ENCODE results near the gene ADPRH. TPM values are rescaled to one million over a fixed set of nuclear protein-coding genes. Genes with fewer than 3 reads are reported as not detected.

The ADPRH gene
- total RNA-seq, 1 experiment from 2014 or later, result 4.7 TPM

DNA sequence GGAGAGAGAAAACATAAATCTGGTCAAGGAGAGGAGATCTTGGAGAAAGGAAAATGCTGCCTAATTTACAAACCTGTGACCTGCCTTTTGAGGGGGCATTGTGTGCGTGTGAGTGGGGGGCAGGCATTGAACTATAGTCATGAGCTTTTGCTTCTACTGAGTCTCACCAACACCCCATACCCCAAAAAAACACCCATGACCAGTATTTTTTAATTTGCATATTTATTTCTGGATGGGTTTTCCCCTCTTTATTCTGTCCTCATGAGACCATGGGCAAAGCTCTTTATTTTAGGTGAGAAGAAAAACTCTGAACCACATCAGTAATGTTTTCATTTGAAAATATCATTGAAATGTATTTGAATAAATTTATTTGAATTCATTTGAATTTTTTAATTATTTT is 40.5 kb upstream of the ADPRH start:
- Histone ChIP-seq H2AFZ (ENCODE audit: low read length) (no peak overlapping the region), H3K27ac (ENCODE audit: low read length) (no peak overlapping the region), H3K4me2 (ENCODE audit: low read length) (no peak overlapping the region), H3K9ac (ENCODE audit: low read length) (no peak overlapping the region), H3K79me2 (ENCODE audit: low read length) (no peaks in the 10 kb centered on the region), H3F3A (ENCODE audit: low read length, unreplicated experiment) (no peaks in the 10 kb centered on the region), H3K27me3 (ENCODE audit: low read length) (no peaks in the 10 kb centered on the region), H3K36me3 (ENCODE audit: low read depth, low read length) (no peaks in the 10 kb centered on the region), H4K20me1 (ENCODE audit: low read length) (no peaks in the 10 kb centered on the region), H3K9me2 (replicated peaks; ENCODE audit: low read length) (no peaks in the 10 kb centered on the region), H3K4me1 (ENCODE audit: insufficient read depth, low read length) (no peaks in the 10 kb centered on the region), H3K9me3 (ENCODE audit: low read length) (no peaks in the 10 kb centered on the region), H3K4me3 (ENCODE audit: low read length) (no peak overlapping the region)
- CTCF ChIA-PET, result no interaction called here
- DNase-seq (no peak), ATAC-seq (no peak)
- intact Hi-C loops (cut with micrococcal nuclease), result no loop called here
- BruUV-seq (replicated peaks), result no TSS peak
- TF ChIP-seq EZH2 (IDR thresholded peaks at IDR 0.05; ENCODE audit: low read length, unreplicated experiment) (no peak), EZH2phosphoT487 (IDR thresholded peaks at IDR 0.05; ENCODE audit: borderline replicate concordance, low read length) (no peak)
- TF ChIP-seq, protein P1, sequence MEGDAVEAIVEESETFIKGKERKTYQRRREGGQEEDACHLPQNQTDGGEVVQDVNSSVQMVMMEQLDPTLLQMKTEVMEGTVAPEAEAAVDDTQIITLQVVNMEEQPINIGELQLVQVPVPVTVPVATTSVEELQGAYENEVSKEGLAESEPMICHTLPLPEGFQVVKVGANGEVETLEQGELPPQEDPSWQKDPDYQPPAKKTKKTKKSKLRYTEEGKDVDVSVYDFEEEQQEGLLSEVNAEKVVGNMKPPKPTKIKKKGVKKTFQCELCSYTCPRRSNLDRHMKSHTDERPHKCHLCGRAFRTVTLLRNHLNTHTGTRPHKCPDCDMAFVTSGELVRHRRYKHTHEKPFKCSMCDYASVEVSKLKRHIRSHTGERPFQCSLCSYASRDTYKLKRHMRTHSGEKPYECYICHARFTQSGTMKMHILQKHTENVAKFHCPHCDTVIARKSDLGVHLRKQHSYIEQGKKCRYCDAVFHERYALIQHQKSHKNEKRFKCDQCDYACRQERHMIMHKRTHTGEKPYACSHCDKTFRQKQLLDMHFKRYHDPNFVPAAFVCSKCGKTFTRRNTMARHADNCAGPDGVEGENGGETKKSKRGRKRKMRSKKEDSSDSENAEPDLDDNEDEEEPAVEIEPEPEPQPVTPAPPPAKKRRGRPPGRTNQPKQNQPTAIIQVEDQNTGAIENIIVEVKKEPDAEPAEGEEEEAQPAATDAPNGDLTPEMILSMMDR (conservative IDR thresholded peaks at IDR 0.05; ENCODE audit: low read depth, low read length), result no peak
- POLR2A ChIA-PET (ENCODE audit: unreplicated experiment), result no interaction called here

DNA sequence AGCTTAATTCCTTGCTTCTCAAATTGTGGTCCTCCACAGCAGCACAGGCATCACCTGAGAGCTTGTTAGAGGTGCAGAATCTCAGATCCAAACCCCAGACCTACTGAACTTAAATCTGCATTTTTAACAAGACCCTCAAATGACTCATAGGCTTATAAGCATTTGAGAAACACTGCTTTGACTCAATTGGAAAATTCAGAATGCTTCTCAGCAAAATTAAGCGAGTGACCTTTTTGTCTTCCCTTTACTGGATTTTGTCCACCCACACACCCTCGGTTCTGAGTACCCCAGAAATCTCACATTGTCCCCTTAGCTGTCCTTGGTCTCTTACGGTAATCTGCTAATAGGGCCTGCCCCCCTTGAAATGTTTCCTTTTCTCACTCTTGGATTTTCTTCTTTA is 37.7 kb upstream of the ADPRH start:
- H3K4me2 ChIP-seq (ENCODE audit: low read length), result no peak overlapping the region
- intact Hi-C loops (cut with micrococcal nuclease), result no loop called here
- no peak overlapping the region for H3K4me3 ChIP-seq (ENCODE audit: low read length)
- no peak overlapping the region for H2AFZ ChIP-seq (ENCODE audit: low read length)
- CTCF ChIA-PET, result no interaction called here
- H3K27ac ChIP-seq (ENCODE audit: low read length), result no peak overlapping the region
- H3K9ac ChIP-seq (ENCODE audit: low read length), result no peak overlapping the region
- no peaks in the 10 kb centered on the region for H3K9me3 ChIP-seq (ENCODE audit: low read length)
- no peaks in the 10 kb centered on the region for H3F3A ChIP-seq (ENCODE audit: low read length, unreplicated experiment)
- H3K9me2 ChIP-seq (replicated peaks; ENCODE audit: low read length), result no peaks in the 10 kb centered on the region
- H4K20me1 ChIP-seq (ENCODE audit: low read length), result no peaks in the 10 kb centered on the region
- H3K27me3 ChIP-seq (ENCODE audit: low read length), result no peaks in the 10 kb centered on the region
- BruUV-seq (replicated peaks), result no TSS peak
- no peaks in the 10 kb centered on the region for H3K4me1 ChIP-seq (ENCODE audit: insufficient read depth, low read length)
- ATAC-seq, result no peak
- TF ChIP-seq, protein P1 (conservative IDR thresholded peaks at IDR 0.05; ENCODE audit: low read depth, low read length), result no peak
- no peak for TF ChIP-seq EZH2 (IDR thresholded peaks at IDR 0.05; ENCODE audit: low read length, unreplicated experiment)
- TF ChIP-seq EZH2phosphoT487 (IDR thresholded peaks at IDR 0.05; ENCODE audit: borderline replicate concordance, low read length), result no peak
- no peaks in the 10 kb centered on the region for H3K36me3 ChIP-seq (ENCODE audit: low read depth, low read length)
- no peak for DNase-seq
- POLR2A ChIA-PET (ENCODE audit: unreplicated experiment), result no interaction called here
- H3K79me2 ChIP-seq (ENCODE audit: low read length), result no peaks in the 10 kb centered on the region

DNA sequence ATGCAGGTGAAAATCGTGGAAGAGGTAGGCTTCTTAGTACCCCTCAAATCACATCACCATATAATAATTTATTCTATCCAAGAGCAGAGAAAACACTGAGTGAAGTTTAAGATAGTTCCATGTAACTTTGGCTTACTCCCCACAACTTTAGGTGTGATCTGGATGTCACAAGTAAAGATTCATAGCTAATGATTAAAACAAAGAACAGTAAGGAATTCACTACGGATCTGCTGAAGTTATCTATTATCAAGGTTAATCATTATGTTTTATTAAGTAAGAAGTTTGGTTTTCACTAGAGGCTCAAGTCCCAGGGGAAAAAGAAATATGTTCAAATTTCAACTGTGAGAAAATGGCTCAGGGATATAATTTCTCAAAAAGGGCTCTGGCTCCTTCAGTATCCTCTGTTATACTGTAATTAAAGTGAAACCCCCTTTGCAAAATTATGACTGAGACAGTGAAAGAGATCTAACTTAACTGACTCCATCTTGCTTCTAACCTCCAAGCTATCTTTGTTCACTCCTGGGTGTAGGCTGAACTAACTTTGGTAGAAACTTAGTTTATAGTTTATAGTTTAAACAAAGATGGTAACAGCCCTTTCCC is 37.0 kb upstream of the ADPRH start:
- Histone ChIP-seq H3K9me3 (ENCODE audit: low read length) (no peaks in the 10 kb centered on the region), H3K27ac (ENCODE audit: low read length) (no peak overlapping the region), H3K4me1 (ENCODE audit: insufficient read depth, low read length) (no peaks in the 10 kb centered on the region), H3K27me3 (ENCODE audit: low read length) (no peaks in the 10 kb centered on the region), H3F3A (ENCODE audit: low read length, unreplicated experiment) (no peaks in the 10 kb centered on the region), H3K4me3 (ENCODE audit: low read length) (no peak overlapping the region), H4K20me1 (ENCODE audit: low read length) (no peaks in the 10 kb centered on the region), H3K36me3 (ENCODE audit: low read depth, low read length) (no peaks in the 10 kb centered on the region), H3K9me2 (replicated peaks; ENCODE audit: low read length) (no peaks in the 10 kb centered on the region), H3K4me2 (ENCODE audit: low read length) (no peak overlapping the region), H3K79me2 (ENCODE audit: low read length) (no peaks in the 10 kb centered on the region), H3K9ac (ENCODE audit: low read length) (no peak overlapping the region), H2AFZ (ENCODE audit: low read length) (no peak overlapping the region)
- POLR2A ChIA-PET (ENCODE audit: unreplicated experiment), result no interaction called here
- intact Hi-C loops (cut with micrococcal nuclease), result no loop called here
- ATAC-seq (no peak), DNase-seq (no peak)
- TF ChIP-seq EZH2phosphoT487 (IDR thresholded peaks at IDR 0.05; ENCODE audit: borderline replicate concordance, low read length) (no peak), EZH2 (IDR thresholded peaks at IDR 0.05; ENCODE audit: low read length, unreplicated experiment) (no peak)
- TF ChIP-seq, protein P1 (conservative IDR thresholded peaks at IDR 0.05; ENCODE audit: low read depth, low read length), result no peak
- no TSS peak for BruUV-seq (replicated peaks)
- CTCF ChIA-PET, result no interaction called here

Measured in PC-3 (cell line).